HG02623 (cell line): ENCODE measurements around the gene SNTG2.
A peak's percentile ranks its signal among the peaks of the same experiment; 100 is the strongest.

Source experiments
- ATAC-seq: cut with Tn5 transposase; IDR thresholded peaks from one replicate; pipeline ENCODE4 v1.9.1; 2021; ENCODE audit warnings: moderate library complexity; ENCODE audit not compliant: unreplicated experiment

SNTG2 gene

DNA sequence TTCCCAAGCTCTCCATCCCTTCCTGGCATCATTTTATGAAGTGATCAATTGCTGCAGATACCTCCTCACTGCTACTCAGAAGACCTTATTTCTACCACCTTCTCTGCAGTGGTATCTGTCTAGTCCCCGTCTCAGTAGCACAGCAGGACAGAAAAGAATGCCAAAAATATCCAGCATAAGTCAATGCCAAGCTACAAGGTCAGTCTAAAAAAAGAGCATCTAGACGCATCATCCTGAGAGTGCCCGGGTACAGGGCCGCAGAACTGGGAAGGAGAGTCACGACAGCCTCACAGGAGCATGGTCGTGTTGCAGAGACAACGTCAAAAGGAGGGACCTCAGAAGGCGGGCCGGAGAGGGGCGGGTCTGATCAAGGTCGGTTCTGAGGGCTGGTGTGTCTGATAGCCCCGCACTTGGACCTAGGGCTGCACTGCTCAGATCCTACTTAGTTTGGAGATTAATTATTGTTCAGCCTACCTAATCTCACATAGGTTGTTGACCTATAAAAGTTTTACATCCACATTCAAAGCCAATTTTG lies 24.3 kb upstream of the SNTG2 start:
- ATAC-seq, result no peak

DNA sequence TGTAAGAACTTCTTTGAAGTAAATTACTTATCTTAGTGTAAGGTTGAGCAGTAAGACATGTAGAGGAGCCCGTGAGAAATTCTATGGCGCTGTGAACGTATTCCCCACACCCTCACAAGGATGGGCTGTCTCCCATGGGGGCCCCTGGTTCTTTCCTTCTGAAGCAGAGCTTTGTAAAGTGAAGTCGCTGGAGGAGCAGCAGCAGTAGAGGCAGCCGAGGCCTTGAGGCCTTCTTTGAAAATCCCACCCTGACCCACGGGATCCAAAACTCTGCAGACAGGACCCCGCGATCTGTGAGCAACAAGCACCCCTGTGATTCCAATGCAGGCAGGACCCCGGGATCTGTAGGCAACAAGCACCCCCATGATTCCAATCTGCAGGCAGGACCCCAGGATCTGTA lies 23.8 kb upstream of the SNTG2 start:
- ATAC-seq, result no peak

DNA sequence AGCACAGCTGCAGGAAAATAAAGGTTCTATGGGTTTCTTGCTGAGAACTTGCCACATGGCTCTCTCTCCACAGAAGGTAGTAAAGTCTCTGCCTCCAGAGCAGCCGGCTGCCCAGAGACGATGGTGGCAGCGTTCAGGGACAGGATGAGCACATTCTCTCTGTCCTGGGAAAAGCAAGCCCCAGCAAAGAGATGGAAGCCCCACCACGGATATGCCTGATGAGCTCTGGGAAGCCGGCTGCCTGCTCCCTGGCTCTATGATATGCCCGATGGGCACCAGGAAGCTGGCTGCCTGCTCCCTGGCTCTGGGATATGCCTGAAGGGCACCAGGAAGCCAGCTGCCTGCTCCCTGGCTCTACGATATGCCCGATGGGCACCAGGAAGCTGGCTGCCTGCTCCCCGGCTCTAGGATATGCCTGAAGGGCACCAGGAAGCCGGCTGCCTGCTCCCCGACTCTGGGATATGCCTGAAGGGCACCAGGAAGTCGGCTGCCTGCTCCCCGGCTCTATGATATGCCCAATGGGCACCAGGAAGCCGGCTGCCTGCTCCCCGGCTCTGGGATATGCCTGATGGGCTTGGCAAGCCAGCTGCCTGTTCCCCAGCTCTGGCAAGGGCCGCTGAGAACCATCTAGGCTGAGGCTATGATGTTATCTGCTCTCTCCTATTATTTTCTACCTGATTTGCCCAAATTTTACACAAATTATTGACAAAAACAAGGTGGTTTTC lies 21.5 kb upstream of the SNTG2 start:
- ATAC-seq, result no peak

- no peak for ATAC-seq
These were observed 20.7 kb upstream of the SNTG2 start for GRCh38 chr2:929925-930324.

DNA sequence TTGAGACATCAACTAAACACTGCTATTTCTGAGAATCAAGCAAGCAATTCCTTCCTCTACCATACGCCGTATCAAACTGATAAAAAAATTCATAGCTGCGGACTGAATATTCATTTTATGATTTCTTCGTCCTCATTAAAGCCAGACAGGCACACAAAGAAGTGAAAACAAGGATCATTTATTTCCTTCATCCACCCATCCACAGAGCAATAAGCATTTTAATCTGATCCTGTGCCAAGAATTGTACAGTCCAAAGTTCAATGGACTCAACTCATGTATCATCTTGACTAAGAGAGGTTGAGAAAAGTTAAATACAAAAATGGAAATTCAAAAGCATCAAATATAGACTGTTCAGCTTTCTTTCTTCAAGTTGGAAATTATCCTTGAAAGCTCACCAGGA lies 19.7 kb upstream of the SNTG2 start:
- ATAC-seq, result no peak

- ATAC-seq, result no peak
These were observed 18.1 kb upstream of the SNTG2 start for GRCh38 chr2:932320-933115.

DNA sequence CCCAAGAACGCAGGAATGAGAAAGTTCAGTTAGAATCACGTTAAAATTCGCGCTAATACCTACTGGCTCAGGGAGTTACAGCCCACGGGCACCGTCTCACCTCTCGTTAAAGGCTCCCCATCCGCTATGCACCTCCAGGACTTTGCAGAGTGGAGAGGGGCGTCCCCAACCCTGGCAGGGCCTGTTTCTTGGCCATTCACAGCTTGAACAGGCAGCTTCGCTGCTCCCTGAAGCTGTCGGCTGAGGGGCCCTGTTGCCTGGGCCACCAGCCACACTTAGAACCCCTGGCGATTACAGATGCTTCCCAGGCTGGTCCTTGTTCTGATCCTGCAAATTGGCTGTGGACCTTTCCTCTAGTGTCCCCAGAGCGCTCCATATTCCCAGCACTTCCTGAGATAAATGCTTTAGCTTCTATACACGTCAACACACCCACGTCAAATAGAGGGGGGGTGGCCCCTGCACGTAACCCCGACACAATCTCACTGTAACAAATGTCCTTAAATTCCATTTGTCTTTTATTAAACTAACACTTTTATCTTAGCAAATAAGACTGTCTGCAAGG lies 16.8 kb upstream of the SNTG2 start:
- ATAC-seq, result no peak

DNA sequence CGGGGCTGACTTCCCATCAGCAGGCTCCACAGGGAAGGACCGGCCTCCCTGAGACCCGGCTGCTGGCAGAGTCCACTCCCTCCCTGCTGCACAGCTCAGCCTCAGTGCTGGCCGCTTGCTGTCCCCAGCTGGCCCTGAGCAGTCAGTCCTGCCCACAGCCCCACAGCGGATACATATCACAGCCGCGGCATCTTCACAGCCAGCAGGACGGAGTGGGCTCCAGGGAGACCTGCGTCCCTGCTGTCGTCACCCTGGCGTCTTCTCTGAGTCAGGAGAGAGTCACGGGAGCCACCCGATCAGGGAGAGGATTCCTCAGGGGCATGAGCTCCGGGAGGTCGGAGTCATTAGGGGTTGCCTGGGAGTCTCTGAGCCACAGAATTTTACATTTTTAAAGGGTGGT lies 13.1 kb upstream of the SNTG2 start:
- ATAC-seq, result no peak

DNA sequence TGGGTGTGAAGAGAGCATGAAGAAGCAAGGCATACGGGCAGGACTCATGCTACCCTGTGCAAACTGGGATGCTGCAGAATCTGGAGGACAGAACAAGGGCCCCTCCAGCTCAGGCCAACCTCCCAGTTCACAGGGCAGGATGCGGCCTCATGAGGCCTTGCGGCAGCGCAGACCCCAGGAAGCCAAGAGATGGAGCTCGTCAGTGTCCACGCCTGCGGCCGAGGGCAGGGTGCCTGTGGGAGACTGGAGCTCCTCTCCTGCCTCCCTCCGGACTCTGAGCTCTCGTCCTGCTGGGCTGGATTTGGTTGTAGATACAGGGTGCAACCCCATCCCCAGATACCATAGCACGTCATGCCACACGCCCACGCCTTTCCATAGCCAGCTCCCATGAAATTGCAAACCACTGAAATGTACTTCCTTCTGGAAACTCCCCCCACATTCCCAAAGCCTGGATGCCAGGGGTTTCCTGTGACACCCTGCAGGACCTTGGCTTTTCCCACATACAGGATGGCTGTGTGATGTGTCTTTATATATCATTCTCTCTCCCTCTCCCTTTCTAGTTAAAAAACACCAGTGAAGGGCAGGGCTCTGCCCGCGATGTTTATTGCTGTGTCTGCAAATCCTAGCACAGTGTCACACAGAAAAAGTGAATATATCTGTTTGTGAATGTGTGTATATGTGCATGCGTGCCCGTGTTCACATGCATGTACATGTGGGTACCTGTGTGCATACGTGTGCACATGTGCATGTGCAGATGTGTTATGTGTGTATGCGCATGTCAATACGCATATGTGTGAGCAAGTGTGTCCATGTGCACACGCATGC lies 12.3 kb upstream of the SNTG2 start:
- ATAC-seq, result no peak

- ATAC-seq, result no peak
These were observed 10.6 kb upstream of the SNTG2 start for GRCh38 chr2:939936-940601.

DNA sequence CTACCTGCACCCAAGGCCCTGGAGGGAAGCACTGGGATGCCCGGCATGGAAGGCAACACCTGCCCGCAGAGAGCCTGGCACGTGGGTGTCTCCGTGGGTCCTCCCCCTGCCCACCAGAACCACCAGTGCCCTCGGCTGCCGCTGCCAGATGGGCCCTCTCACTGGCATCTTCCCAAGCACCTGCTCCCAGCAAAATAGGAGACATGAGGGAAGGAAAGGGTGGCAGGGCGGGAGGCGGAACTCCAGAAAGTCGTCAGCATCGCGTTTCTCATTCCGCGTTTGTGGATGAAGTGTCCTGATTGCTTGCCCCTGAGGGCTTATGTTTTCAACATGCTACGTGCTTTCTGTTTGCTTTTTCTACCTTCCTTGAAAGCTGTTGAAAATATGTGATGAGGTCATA lies 8.8 kb upstream of the SNTG2 start:
- no peak for ATAC-seq

GRCh38 chr2:942775-943460 lies 7.7 kb upstream of the SNTG2 start:
- no peak for ATAC-seq

DNA sequence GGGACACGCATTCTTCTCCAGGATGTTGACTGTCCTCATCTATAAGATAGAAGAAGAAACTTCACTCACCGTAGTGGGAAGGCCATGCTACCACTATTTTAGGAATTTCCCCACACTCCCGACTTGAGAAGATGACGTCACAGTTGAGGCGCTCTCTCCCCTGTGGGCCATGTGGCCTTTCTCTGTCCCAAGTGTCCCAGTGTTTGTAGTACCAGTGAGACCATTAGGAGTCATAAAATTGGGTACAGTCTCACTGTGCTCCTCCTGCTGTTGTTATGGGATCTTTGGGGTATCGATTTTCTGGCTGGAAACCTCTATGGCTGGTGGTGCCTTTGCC lies 7.2 kb upstream of the SNTG2 start:
- ATAC-seq, result no peak

GRCh38 chr2:943821-944220 lies 6.8 kb upstream of the SNTG2 start:
- ATAC-seq, result no peak

- ATAC-seq, result no peak
These were observed 6.0 kb upstream of the SNTG2 start for GRCh38 chr2:944693-945092.

DNA sequence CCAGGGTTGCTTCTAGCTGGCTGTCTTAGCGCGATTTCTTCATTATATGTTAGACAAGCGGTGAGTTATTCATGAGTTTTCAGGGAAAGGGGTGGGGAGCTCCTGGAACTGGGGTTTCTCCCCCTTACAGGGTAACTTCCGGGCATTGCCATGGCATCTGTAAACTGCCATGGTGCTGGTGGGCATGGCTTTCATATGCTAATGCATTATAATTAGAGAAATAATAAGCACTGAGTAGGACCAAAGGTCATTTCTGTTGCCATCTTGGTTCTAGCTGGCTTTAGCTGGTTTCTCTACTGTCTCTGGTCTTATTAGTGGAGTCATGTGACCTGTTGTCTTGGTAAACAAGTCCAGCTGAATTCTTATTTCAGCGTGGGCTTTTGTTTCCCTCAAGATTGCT lies 5.5 kb upstream of the SNTG2 start:
- ATAC-seq, result no peak

- ATAC-seq, result peak; percentile 48
These were observed 4.3 kb upstream of the SNTG2 start for GRCh38 chr2:946073-946948.

GRCh38 chr2:949384-950079 lies 1.1 kb upstream of the SNTG2 start:
- ATAC-seq, result no peak
